Superior temporal gyrus (tissue), 1 donor: ENCODE measurements around the gene BACH2.
"Not testable (repeated sequence)": the region's sequence is repeated elsewhere in the genome, so short reads cannot be mapped to it uniquely, and the experiment has no call there.

Source experiments
- DNase-seq: peaks from one replicate; pipeline ENCODE4 v3.0.0-alpha.2; 2016; ENCODE audit errors: extremely low spot score

The BACH2 gene

DNA sequence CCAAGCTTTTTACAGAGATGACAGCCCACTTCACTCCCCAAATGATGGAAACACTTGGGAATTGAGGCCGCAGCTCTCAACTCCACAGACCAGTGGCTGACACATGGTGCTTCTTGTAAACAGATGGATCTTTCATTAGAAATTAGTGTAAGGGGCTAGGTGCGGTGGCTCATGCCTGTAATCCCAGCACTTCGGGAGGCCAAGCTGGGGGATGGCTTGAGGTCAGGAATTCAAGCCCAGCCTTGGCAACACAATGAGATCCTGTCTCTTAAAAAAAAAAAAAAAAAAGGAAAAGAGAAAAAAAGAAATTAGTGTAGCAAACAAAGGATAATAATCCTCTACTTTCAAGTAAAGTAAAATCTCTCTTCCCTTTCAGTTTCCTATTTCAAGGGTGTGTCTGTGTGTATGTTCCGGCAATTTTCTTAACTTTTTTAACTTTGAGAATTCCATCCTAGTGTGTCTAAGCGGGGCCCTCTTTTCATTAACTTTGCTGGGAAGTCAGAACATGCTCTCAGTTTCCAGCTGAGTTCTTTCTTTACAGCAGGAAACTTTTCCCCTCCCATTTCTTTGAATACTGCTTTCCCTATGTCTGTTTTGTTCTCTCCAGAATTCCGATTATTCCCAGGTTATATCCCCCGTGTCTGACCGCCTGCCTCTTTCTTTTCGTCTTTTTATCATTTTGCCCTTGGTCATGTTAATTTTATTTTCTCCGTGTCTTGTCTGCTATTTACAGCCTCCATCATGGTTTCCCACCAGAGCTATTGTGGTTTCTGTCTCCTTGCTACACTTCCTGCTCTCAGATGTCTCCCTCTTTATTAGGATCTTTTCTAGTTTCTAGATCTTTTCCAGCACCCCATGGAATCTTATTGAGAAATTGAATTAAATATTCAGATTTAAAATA is 386.4 kb downstream of the BACH2 start:
- DNase-seq = not testable (repeated sequence)

DNA sequence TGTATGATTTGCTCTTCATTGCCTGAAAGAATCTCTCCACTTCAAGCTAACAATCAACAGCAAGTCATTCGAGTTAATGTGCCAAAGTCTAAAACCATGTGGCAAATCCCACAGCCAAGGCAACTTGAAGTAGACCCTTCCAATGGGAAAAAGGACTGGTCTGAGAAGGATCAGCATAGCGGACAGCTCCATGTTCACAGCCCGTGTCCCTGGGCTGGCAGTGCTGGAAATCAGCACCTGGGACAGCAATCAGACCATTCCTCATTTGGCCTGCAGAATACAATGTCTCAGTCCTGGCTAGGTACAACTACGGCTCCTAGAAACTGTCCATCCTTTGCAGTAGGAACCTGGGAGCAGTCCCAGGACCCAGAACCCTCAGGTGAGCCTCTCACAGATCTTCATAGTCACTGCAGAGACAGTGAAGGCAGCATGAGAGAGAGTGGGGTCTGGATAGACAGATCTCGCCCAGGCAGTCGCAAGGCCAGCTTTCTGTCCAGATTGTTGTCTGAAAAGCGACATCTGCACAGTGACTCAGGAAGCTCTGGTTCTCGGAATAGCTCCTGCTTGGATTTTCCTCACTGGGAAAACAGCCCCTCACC is 401.3 kb downstream of the BACH2 start:
- DNase-seq = no peak

DNA sequence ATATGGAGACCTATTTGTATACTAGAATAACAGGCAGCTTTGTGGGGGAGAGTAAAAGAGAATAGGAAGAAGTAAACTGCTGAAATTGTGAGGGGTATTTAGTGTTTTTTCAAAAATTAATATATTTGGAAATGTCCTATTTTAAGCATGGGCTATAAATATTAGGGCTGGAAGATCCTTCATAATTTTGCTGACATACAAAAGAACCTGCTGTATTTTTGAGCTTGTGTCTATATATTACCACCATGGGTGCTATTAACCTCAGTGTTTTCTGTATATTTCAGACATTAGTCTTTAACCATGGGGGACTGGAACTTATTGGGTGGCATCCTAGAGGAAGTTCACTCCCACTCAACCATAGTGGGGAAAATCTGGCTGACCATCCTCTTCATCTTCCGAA is 402.5 kb downstream of the BACH2 start, which contains the start of gene GJA10:
GJA10 (plus strand) TSS at position 301 of the 400 bp plus-strand sequence; CDS start at position 301, 0 bp downstream.
- no peak for DNase-seq

GRCh38 chr6:89892577-89892976 is 404.1 kb downstream of the BACH2 start:
- not testable (repeated sequence) for DNase-seq

- not testable (repeated sequence) for DNase-seq
Measured at GRCh38 chr6:89890845-89891528, 405.7 kb downstream of the BACH2 start.

DNA sequence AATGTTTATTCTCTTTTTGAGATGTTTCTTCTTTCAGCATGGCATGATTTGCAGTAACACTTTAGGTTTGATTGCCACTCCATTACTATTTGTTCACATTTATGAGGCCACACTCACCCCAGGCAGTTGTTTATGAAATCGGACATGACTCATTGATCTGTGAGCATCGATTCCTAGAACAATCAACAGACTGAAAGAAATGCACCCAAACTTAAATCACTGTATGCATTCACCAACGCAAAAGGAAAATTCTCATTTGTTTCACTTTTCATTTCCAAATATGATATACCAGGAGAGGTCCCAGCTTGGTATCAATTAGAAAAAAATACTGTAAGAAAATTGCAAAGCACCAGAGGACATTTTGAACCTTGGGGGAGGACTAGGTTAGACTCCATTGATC is 407.8 kb downstream of the BACH2 start:
- DNase-seq = no peak

- DNase-seq = no peak
Measured at GRCh38 chr6:89888138-89888514, 408.5 kb downstream of the BACH2 start.

DNA sequence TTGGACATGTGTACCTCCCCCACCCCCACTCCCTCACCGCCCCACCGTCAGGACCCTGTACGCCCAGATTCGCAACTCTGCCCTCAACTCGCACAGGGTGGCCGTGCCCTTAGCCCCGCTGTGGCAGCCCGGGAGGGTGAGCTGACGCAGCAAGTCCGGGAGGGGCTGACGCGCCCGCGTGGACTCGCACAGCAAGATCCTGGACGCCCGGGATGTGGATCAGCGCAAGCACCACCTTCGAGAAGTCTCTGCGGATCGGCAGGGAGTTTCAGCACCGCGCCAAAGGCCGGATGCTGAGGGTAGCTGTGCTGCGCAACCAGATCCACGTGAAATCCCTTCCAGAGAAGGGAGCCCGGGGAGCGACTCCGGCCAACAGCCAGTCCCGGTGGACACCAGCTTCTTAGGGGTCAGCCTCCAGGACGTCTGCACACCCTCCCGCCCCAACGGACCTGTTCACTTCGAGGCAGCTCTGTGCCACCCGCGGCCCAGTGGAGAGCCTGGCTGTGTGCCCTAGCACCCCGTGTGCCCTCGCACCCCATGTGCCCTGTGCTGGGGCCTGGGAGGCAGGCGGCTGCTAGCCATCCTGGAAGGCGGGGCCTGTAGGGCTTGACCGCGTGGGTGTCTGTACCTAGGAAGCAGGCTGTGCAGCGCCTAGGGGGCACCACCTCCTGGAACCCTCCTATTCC is 409.0 kb downstream of the BACH2 start:
- no peak for DNase-seq

- no peak for DNase-seq
Measured at GRCh38 chr6:89886378-89887120, 410.1 kb downstream of the BACH2 start.
